Gastrocnemius medialis (tissue), 4 donors: ENCODE data around the gene ACTN4. TPM values are rescaled to one million over a fixed set of nuclear protein-coding genes. Genes with fewer than 3 reads are reported as not detected.

Experiments
- ATAC-seq, 2 donors: fragments of 150-250 bp; one replicate each; pipeline ENCODE4 v1.9.1; 2016
- DNase-seq, 2 donors: peaks; one replicate each; pipeline ENCODE4 v3.0.0-alpha.2; 2019
- H3K27ac ChIP-seq, 4 donors: fragments of 200-600 bp; sonication (generic); 1 replicate in 1 of 4; 2 replicates in 3 of 4; pipeline ENCODE4 v1.5.1; 2016 to 2018; ENCODE audit warnings: mild to moderate bottlenecking in 2 of 4, moderate library complexity in 1 of 4
- H3K27me3 ChIP-seq, 3 donors: fragments of 200-600 bp; sonication (generic) in 2 of 3; 1 replicate in 1 of 3; 2 replicates in 2 of 3; pipeline versions ENCODE4 v1.5.1 to v1.6.0; 2016 to 2019; ENCODE audit warnings: mild to moderate bottlenecking in 1 of 3, moderate library complexity in 1 of 3
- H3K36me3 ChIP-seq, 2 donors: fragments of 200-600 bp; sonication (generic) in 1 of 2; one replicate each; pipeline ENCODE4 v1.5.1; 2017 to 2018
- H3K4me1 ChIP-seq, 2 donors: fragments of 200-600 bp; sonication (generic) in 1 of 2; one replicate each; pipeline ENCODE4 v1.5.1; 2016 to 2017; ENCODE audit warnings: mild to moderate bottlenecking in 2 of 2
- H3K4me3 ChIP-seq, 4 donors: fragments of 200-600 bp; sonication (generic) in 3 of 4; 1 replicate in 1 of 4; 2 replicates in 3 of 4; pipeline ENCODE4 v1.5.1; 2016 to 2019; ENCODE audit warnings: mild to moderate bottlenecking in 2 of 4
- H3K9me3 ChIP-seq, 3 donors: fragments of 200-600 bp; sonication (generic) in 2 of 3; 1 replicate in 1 of 3; 2 replicates in 2 of 3; pipeline ENCODE4 v1.5.1; 2016 to 2019
- POLR2A ChIP-seq, 2 donors: fragments of 450-650 bp; IDR thresholded peaks; one replicate each; pipeline ENCODE4 v1.6.1; 2017; ENCODE audit warnings: antibody characterized with exemption in 2 of 2, mild to moderate bottlenecking in 2 of 2, moderate library complexity in 2 of 2
- in situ Hi-C, 4 donors: fragments of 200-750 bp; cut with MboI; loops; one replicate each; pipeline versions ENCODE4 v1.15.0 to v1.8.0; 2017; ENCODE audit warnings: low sequenced_read_pairs in 4 of 4
- intact Hi-C: fragments of 100-400 bp; cut with DNase I; formaldehyde crosslinking; loops from one replicate; pipeline ENCODE4 v1.15.1; 2023; ENCODE audit warnings: low total_unique reads
- total RNA-seq, 4 donors: library from RNA; depleted of rRNA; stranded (reverse); fragments of >200 nt; gene quantifications; one replicate each; pipeline versions ENCODE4 v1.1.0 to v1.2.3, GENCODE V29; 2016
- TF ChIP-seq, protein P1 (sequence below), 5 experiments: fragments of 450-650 bp in 3 of 5; fragments of 200-600 bp in 2 of 5; sonication (generic) in 2 of 5; IDR thresholded peaks in 4 of 5; conservative IDR thresholded peaks in 1 of 5; 1 replicate in 4 of 5; 2 replicates in 1 of 5; pipeline ENCODE4 v1.5.1; 2016 to 2019; ENCODE audit warnings: antibody characterized with exemption in 5 of 5, mild to moderate bottlenecking in 3 of 5, moderate library complexity in 3 of 5

The ACTN4 gene
- total RNA-seq, 4 donors from 2014 or later: 32.0 to 85.3 (median 63.9) TPM

DNA sequence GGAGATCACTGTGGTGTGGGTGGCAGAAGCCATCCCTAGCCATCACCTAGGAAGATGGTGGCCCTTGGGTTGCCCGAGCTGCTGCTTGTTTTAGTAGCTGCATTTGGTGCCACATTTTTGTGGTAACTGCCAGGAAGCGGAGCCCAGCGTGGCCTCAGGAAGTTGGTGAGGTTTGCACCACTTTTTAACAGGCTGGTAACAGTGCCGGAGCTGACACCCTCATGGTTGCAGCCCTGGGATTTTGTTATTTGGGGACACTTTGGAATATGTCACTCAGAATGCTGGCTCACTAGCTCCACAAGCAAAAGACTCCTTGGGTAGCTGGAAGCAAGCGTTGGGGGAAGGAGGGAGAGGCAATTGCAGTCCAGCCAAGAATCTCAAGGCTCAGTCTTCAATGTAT, 22.1 kb downstream of the ACTN4 start:
- TF ChIP-seq, protein P1, sequence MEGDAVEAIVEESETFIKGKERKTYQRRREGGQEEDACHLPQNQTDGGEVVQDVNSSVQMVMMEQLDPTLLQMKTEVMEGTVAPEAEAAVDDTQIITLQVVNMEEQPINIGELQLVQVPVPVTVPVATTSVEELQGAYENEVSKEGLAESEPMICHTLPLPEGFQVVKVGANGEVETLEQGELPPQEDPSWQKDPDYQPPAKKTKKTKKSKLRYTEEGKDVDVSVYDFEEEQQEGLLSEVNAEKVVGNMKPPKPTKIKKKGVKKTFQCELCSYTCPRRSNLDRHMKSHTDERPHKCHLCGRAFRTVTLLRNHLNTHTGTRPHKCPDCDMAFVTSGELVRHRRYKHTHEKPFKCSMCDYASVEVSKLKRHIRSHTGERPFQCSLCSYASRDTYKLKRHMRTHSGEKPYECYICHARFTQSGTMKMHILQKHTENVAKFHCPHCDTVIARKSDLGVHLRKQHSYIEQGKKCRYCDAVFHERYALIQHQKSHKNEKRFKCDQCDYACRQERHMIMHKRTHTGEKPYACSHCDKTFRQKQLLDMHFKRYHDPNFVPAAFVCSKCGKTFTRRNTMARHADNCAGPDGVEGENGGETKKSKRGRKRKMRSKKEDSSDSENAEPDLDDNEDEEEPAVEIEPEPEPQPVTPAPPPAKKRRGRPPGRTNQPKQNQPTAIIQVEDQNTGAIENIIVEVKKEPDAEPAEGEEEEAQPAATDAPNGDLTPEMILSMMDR (IDR thresholded peaks at IDR 0.05 in 4 of 5, conservative IDR thresholded peaks at IDR 0.05 in 1 of 5): no peak
- no peak for TF ChIP-seq POLR2A (IDR thresholded peaks at IDR 0.05)
- Histone ChIP-seq H3K4me1 (peaks cover 84 to 95% of the 10 kb centered on the region in 2 donors), H3K27me3 (no peaks in the 10 kb centered on the region), H3K9me3 (no peaks in the 10 kb centered on the region), H3K27ac (peak overlapping the region; percentile 98 to 100 (median 99)), H3K4me3 (no peak overlapping the region), H3K36me3 (no peaks in the 10 kb centered on the region)
- intact Hi-C loops: loop anchor here (10.0 kb wide), 1 partner anchor 1595 kb away; no protein-coding TSS in a partner anchor
- ATAC-seq (no peak), DNase-seq (no peak)
- in situ Hi-C loops: loop anchor here in 1 of 4 donors (25.0 kb wide), 1 partner anchor 1143 kb away; no protein-coding TSS in a partner anchor

DNA sequence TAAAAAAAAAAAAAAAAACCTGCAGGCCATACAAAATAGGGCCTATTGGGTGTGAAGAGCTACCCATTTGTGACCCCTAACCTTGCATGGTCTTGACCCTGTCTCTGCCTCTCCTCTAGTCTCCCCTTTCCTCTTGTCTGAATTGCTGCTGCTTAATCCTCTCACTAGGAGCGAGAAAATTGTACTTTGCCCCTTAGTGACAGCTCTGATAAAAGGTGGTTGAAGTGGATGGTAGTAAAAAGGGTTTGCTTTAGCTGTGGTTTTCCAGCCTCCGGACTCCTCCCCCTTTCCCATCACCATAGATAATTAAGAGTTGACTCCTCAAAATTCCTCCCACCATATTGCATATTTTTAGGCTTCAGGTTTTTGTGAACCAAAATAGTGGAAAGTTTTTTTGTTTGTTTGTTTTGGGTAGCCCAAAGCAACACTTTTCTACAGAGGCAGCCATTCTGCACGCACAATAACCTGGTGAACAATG, 23.5 kb downstream of the ACTN4 start:
- no peaks in the 10 kb centered on the region for H3K9me3 ChIP-seq
- H3K27ac ChIP-seq: peak overlapping the region; percentile 98 to 100 (median 99)
- no peak for TF ChIP-seq POLR2A (IDR thresholded peaks at IDR 0.05)
- intact Hi-C loops: no loop called here
- peaks cover 84 to 94% of the 10 kb centered on the region in 2 donors for H3K4me1 ChIP-seq
- H3K4me3 ChIP-seq: no peak overlapping the region
- in situ Hi-C loops: loop anchor here in 1 of 4 donors (25.0 kb wide), 1 partner anchor 1141 kb away; no protein-coding TSS in a partner anchor
- no peak for DNase-seq
- ATAC-seq: no peak
- H3K36me3 ChIP-seq: no peaks in the 10 kb centered on the region
- no peaks in the 10 kb centered on the region for H3K27me3 ChIP-seq

DNA sequence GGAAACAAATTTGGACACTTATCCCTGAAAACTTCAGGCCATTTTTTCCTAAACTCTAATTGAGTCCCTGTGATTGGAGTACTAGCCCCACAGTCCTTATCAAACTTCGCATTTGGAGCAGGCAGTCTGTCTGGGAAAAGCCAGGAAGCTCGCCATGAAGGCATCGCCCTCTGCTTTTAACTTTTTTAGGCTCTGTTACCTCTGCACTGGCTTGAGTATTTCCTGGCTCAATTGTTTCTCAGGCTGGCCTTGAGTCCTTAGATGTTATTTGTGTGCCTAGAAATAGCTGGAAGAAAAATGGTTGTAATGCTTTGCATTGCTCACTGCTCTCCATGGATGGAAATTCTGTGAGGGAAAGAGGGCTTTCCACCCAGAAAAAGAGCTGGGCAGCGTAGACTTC, 24.2 kb downstream of the ACTN4 start:
- no peak for TF ChIP-seq POLR2A (IDR thresholded peaks at IDR 0.05)
- TF ChIP-seq, protein P1 (IDR thresholded peaks at IDR 0.05 in 4 of 5, conservative IDR thresholded peaks at IDR 0.05 in 1 of 5): no peak
- Histone ChIP-seq H3K27ac (peak overlapping the region; percentile 98 to 100 (median 99)), H3K9me3 (no peaks in the 10 kb centered on the region), H3K4me1 (peaks cover 84 to 94% of the 10 kb centered on the region in 2 donors), H3K36me3 (no peaks in the 10 kb centered on the region), H3K27me3 (no peaks in the 10 kb centered on the region), H3K4me3 (no peak overlapping the region)
- ATAC-seq (no peak), DNase-seq (no peak)
- intact Hi-C loops: no loop called here
- in situ Hi-C loops: loop anchor here in 1 of 4 donors (25.0 kb wide), 1 partner anchor 1141 kb away; no protein-coding TSS in a partner anchor

DNA sequence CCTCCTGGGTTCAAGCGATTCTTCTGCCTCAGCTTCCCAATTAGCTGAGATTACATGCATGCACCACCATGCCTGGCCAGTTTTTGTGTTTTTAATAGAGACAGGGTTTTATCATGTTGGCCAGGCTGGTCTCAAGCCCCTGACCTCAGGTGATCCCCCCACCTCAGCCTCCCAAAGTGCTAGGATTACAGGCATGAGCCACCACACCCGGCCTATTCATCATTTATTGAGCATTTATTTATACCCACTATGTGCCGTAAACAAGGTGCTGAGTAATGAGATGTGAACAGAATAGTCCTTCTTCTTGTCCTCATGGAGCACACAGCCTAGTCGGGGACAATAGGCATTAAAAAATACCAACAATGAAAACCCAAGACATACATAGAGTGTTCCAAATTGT, 25.6 kb downstream of the ACTN4 start:
- DNase-seq (no peak), ATAC-seq (no peak)
- peak overlapping the region; percentile 98 to 100 (median 99) for H3K27ac ChIP-seq
- no peak overlapping the region for H3K4me3 ChIP-seq
- no peaks in the 10 kb centered on the region for H3K36me3 ChIP-seq
- H3K4me1 ChIP-seq: peaks cover 79 to 89% of the 10 kb centered on the region in 2 donors
- H3K27me3 ChIP-seq: no peaks in the 10 kb centered on the region
- no peak for TF ChIP-seq POLR2A (IDR thresholded peaks at IDR 0.05)
- TF ChIP-seq, protein P1 (IDR thresholded peaks at IDR 0.05 in 4 of 5, conservative IDR thresholded peaks at IDR 0.05 in 1 of 5): no peak
- intact Hi-C loops (no loop called here), in situ Hi-C loops (loop anchor here in 1 of 4 donors (25.0 kb wide), 1 partner anchor 1139 kb away; no protein-coding TSS in a partner anchor)
- H3K9me3 ChIP-seq: no peaks in the 10 kb centered on the region

DNA sequence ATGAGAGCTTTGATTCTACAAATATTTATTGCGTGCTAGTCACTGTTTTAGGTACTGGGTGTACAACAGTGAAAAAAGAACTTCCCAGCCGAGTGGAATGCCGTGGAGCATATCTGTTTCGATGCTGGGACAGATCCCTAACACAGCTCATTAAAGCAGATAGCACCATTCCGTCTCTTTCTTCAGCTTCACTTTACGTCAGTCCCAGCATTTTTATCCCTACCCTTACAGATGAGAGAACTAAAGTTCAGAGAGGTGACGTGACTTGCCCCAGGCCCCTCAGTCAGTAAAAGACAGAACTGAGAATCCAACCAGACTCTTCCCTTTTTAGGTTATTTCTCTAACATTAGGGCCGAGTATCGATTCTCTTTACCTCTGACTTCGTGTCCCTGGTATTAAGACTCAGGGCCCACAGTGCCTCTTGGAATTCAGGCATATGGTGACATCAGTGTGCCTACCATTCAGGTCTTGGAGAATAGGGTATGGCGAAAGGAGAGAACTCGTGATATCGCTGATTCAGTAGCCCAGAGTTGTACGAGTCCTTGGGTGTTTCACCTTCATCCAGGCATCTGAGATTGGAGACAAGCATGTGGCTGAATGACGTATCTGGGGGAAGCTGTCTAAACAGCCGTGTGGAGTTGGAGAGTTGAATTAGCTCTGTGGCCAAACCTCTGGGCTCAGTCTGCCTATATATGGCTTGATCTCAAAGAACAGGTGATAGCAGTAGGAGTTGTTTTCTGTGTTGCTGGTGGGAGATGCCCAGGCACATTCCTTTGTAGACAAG, 27.1 kb downstream of the ACTN4 start:
- Histone ChIP-seq H3K4me1 (peaks cover 74 to 84% of the 10 kb centered on the region in 2 donors), H3K4me3 (peak overlapping the region in 2 of 4 donors; percentile 0 to 6), H3K27ac (peak overlapping the region; percentile 89 to 98 (median 96)), H3K36me3 (no peaks in the 10 kb centered on the region), H3K27me3 (no peaks in the 10 kb centered on the region), H3K9me3 (no peaks in the 10 kb centered on the region)
- DNase-seq (peak; percentile 77 to 87), ATAC-seq (peak; percentile 93 to 94)
- TF ChIP-seq, protein P1 (IDR thresholded peaks at IDR 0.05 in 4 of 5, conservative IDR thresholded peaks at IDR 0.05 in 1 of 5): no peak
- TF ChIP-seq POLR2A (IDR thresholded peaks at IDR 0.05): peak; percentile 25 to 43
- in situ Hi-C loops: loop anchor here in 1 of 4 donors (25.0 kb wide), 1 partner anchor 1138 kb away; no protein-coding TSS in a partner anchor
- intact Hi-C loops: no loop called here
